ENCODE measurements around the gene COX11.

- TF ChIP-seq POLR2AphosphoS5 (IDR thresholded peaks at IDR 0.05; ENCODE audit: insufficient read depth in 1 of 2, low read depth in 1 of 2) (no peak), CTCF (IDR thresholded peaks at IDR 0.05) (no peak), POLR2A (IDR thresholded peaks at IDR 0.05) (no peak)
These were observed 40.9 kb downstream of the COX11 start for GRCh38 chr17:54927525-54927924.
